Measurements from ENCODE around the gene MRI1. TPM values are rescaled to one million over a fixed set of nuclear protein-coding genes. Genes with fewer than 3 reads are reported as not detected.
"Not testable (repeated sequence)": the region's sequence is repeated elsewhere in the genome, so short reads cannot be mapped to it uniquely, and the experiment has no call there.

The MRI1 gene
- total RNA-seq, 2 donors from 2014 or later: 19.6 to 29.6 TPM

DNA sequence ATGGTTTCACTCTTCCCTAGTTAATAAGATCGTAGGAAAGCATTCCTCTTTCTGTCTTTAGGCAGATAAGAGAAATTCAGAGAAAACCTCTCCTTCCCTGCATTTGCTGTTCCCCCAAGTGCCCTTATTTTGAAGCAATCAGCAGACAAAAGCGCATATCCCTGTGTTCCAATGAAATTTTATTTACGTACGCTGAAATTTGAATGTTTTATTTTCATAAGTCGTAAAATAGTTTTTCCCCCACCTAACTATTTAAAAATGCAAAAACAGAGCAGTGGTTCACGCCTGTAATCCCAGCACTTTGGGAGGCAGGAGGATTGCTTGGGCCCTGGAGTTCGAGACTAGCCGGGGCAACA is 17.2 kb upstream of the MRI1 start:
- peaks cover 3% of the 10 kb centered on the region for H3K36me3 ChIP-seq (ENCODE audit: control insufficient read depth, insufficient read depth, low read length)
- Mint-ChIP-seq H3K36me3 (ENCODE audit: low read depth) (peaks cover 18% of the 10 kb centered on the region), H3K27me3 (ENCODE audit: insufficient read depth) (no peaks in the 10 kb centered on the region), H3K27ac (peak overlapping the region; percentile 72), H3K4me3 (peak overlapping the region; percentile 83), H3K4me1 (peaks cover 7% of the 10 kb centered on the region), H3K9me3 (peaks cover 8% of the 10 kb centered on the region)
- TF ChIP-seq, protein P1, sequence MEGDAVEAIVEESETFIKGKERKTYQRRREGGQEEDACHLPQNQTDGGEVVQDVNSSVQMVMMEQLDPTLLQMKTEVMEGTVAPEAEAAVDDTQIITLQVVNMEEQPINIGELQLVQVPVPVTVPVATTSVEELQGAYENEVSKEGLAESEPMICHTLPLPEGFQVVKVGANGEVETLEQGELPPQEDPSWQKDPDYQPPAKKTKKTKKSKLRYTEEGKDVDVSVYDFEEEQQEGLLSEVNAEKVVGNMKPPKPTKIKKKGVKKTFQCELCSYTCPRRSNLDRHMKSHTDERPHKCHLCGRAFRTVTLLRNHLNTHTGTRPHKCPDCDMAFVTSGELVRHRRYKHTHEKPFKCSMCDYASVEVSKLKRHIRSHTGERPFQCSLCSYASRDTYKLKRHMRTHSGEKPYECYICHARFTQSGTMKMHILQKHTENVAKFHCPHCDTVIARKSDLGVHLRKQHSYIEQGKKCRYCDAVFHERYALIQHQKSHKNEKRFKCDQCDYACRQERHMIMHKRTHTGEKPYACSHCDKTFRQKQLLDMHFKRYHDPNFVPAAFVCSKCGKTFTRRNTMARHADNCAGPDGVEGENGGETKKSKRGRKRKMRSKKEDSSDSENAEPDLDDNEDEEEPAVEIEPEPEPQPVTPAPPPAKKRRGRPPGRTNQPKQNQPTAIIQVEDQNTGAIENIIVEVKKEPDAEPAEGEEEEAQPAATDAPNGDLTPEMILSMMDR (conservative IDR thresholded peaks at IDR 0.05): no peak
- H3K27ac ChIP-seq (ENCODE audit: low read depth, low read length): no peak overlapping the region
- 96% methylated on average over 8 of the region's 8 CpGs for WGBS, 2 experiments (ENCODE audit: insufficient coverage in 1 of 2, insufficient read length in 1 of 2)
- DNase-seq: no peak
- H3K4me3 ChIP-seq (ENCODE audit: low read length): peak overlapping the region; percentile 94
- no peaks in the 10 kb centered on the region for H3K4me1 ChIP-seq (ENCODE audit: control insufficient read depth, insufficient read depth, low read length)
- H3K9me3 ChIP-seq (ENCODE audit: control insufficient read depth, low read length): peaks cover 8% of the 10 kb centered on the region
- H3K27me3 ChIP-seq (ENCODE audit: control insufficient read depth, insufficient read depth, low read length, poor library complexity, severe bottlenecking): no peaks in the 10 kb centered on the region
- no peak overlapping the region for H3K9ac ChIP-seq (ENCODE audit: extremely low read depth, low read length, poor library complexity, severe bottlenecking)

DNA sequence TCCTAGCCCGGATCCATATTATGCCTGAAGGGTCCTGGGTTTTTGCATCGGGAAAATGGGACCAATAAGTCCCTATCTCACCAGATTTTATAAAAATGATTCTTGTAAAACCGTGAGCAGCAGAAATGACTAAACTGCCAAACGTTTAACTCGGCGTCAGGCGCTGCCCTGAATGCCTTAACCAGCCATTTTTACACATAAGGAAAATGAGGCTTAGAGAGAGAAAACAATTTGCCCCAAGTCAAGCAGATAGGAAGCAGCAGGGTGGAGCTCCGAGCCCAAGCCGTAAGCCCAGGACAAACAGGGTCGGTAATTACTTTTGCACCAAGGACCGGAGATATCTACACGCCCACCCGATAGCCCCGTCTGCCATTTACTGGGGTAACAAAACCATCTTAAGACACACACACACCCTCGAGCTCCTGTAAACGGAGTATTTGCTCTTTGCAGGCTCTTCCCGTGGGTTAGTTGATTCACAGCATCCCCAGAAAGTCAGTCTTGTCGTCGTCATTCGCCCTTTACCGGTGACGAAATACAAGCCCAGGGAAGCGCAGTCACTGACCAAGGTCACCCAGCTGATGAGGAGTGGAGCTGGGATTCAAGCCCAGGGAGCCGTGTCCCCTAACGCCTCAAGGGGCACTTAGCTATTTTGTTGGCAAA is 16.0 kb upstream of the MRI1 start:
- H3K9ac ChIP-seq (ENCODE audit: extremely low read depth, low read length, poor library complexity, severe bottlenecking): peak overlapping the region; percentile 94
- no peaks in the 10 kb centered on the region for H3K4me1 ChIP-seq (ENCODE audit: control insufficient read depth, insufficient read depth, low read length)
- DNase-seq: peak; percentile 55
- H3K27ac ChIP-seq (ENCODE audit: low read depth, low read length): no peak overlapping the region
- H3K9me3 Mint-ChIP-seq: peaks cover 8% of the 10 kb centered on the region
- peak overlapping the region; percentile 97 for H3K27ac Mint-ChIP-seq
- H3K4me3 Mint-ChIP-seq: peak overlapping the region; percentile 83
- H3K4me1 Mint-ChIP-seq: peaks cover 7% of the 10 kb centered on the region
- 0 to 6% methylated on average over 15 to 25 of the region's 25 CpGs for WGBS, 2 experiments (ENCODE audit: insufficient coverage in 1 of 2, insufficient read length in 1 of 2)
- H3K4me3 ChIP-seq (ENCODE audit: low read length): peak overlapping the region; percentile 94
- H3K27me3 ChIP-seq (ENCODE audit: control insufficient read depth, insufficient read depth, low read length, poor library complexity, severe bottlenecking): no peaks in the 10 kb centered on the region
- peaks cover 16% of the 10 kb centered on the region for H3K36me3 Mint-ChIP-seq (ENCODE audit: low read depth)
- peaks cover 12% of the 10 kb centered on the region for H3K36me3 ChIP-seq (ENCODE audit: control insufficient read depth, insufficient read depth, low read length)
- no peaks in the 10 kb centered on the region for H3K27me3 Mint-ChIP-seq (ENCODE audit: insufficient read depth)
- TF ChIP-seq, protein P1 (conservative IDR thresholded peaks at IDR 0.05): no peak
- H3K9me3 ChIP-seq (ENCODE audit: control insufficient read depth, low read length): peaks cover 8% of the 10 kb centered on the region

DNA sequence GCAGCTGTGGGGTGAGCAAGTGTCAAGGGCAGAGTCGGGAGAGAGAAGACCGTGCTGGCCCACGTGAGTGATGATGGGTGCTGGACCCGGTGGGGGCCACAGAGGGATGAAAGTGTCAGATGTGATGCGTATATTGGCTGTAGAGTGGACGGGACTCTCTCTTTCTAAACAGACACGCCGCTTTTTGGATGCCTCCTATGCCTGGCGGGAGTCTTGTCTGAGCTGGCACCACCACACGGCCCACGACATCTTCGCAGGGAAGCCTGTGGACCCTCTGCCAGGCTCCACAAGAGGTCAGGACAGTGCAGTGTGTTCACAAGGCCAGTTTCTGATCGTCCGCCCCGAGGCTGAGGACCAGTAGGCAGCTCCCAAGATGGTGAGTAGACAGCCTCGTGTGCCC is 12.9 kb upstream of the MRI1 start:
- Mint-ChIP-seq H3K27ac (no peak overlapping the region), H3K4me3 (no peak overlapping the region), H3K4me1 (peaks cover 7% of the 10 kb centered on the region), H3K36me3 (ENCODE audit: low read depth) (peaks cover 36% of the 10 kb centered on the region), H3K27me3 (ENCODE audit: insufficient read depth) (no peaks in the 10 kb centered on the region), H3K9me3 (peaks cover 8% of the 10 kb centered on the region)
- no peak overlapping the region for H3K27ac ChIP-seq (ENCODE audit: low read depth, low read length)
- no peak for DNase-seq
- TF ChIP-seq, protein P1 (conservative IDR thresholded peaks at IDR 0.05): no peak
- H3K4me1 ChIP-seq (ENCODE audit: control insufficient read depth, insufficient read depth, low read length): no peaks in the 10 kb centered on the region
- 95% methylated on average over 16 of the region's 16 CpGs for WGBS, 2 experiments (ENCODE audit: insufficient coverage in 1 of 2, insufficient read length in 1 of 2)
- no peak overlapping the region for H3K4me3 ChIP-seq (ENCODE audit: low read length)
- H3K36me3 ChIP-seq (ENCODE audit: control insufficient read depth, insufficient read depth, low read length): peaks cover 30% of the 10 kb centered on the region
- H3K27me3 ChIP-seq (ENCODE audit: control insufficient read depth, insufficient read depth, low read length, poor library complexity, severe bottlenecking): no peaks in the 10 kb centered on the region
- H3K9me3 ChIP-seq (ENCODE audit: control insufficient read depth, low read length): peaks cover 8% of the 10 kb centered on the region
- no peak overlapping the region for H3K9ac ChIP-seq (ENCODE audit: extremely low read depth, low read length, poor library complexity, severe bottlenecking)

DNA sequence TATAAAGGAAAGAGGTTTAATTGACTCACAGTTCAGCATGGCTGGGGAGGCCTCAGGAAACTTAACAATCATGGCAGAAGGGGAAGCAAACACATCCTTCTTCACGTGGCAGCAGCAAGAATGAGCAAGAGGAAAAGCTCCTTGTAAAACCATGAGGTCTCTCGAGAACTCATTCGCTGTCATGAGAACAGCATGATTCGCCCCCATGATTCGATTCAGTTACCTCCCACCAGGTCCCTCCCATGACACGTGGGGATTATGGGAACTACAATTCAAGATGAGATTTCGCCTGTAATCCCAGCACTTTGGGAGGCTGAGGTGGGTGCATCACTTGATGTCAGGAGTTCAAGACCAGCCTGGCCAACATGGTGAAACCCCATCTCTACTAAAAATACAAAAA is 10.7 kb upstream of the MRI1 start:
- not testable (repeated sequence) for H3K9ac ChIP-seq (ENCODE audit: extremely low read depth, low read length, poor library complexity, severe bottlenecking); H3K9me3 Mint-ChIP-seq; H3K9me3 ChIP-seq (ENCODE audit: control insufficient read depth, low read length); DNase-seq; H3K4me1 ChIP-seq (ENCODE audit: control insufficient read depth, insufficient read depth, low read length); H3K27ac ChIP-seq (ENCODE audit: low read depth, low read length); H3K27ac Mint-ChIP-seq; H3K4me3 Mint-ChIP-seq; H3K27me3 ChIP-seq (ENCODE audit: control insufficient read depth, insufficient read depth, low read length, poor library complexity, severe bottlenecking); H3K4me3 ChIP-seq (ENCODE audit: low read length); H3K4me1 Mint-ChIP-seq; H3K27me3 Mint-ChIP-seq (ENCODE audit: insufficient read depth)
- H3K36me3 Mint-ChIP-seq (ENCODE audit: low read depth): peaks cover 56% of the 10 kb centered on the region
- H3K36me3 ChIP-seq (ENCODE audit: control insufficient read depth, insufficient read depth, low read length): peaks cover 48% of the 10 kb centered on the region
- WGBS, 2 experiments (ENCODE audit: insufficient coverage in 1 of 2, insufficient read length in 1 of 2): 92 to 98% methylated on average over 7 of the region's 7 CpGs
